GM21619 (cell line): Measurements from ENCODE around the gene GLT1D1.

Source experiments
- ATAC-seq: cut with Tn5 transposase; IDR thresholded peaks from one replicate; pipeline ENCODE4 v1.9.1; 2021; ENCODE audit not compliant: unreplicated experiment

The GLT1D1 gene

GRCh38 chr12:128956755-128957154 is 103.5 kb downstream of the GLT1D1 start:
- ATAC-seq = no peak

- no peak for ATAC-seq
Measured at GRCh38 chr12:128959901-128960300, 106.6 kb downstream of the GLT1D1 start.

GRCh38 chr12:128961308-128961902 is 108.1 kb downstream of the GLT1D1 start:
- no peak for ATAC-seq

GRCh38 chr12:128961957-128962356 is 108.7 kb downstream of the GLT1D1 start:
- no peak for ATAC-seq

- no peak for ATAC-seq
Measured at GRCh38 chr12:128966203-128966810, 113.0 kb downstream of the GLT1D1 start.

GRCh38 chr12:128968668-128969067 is 115.4 kb downstream of the GLT1D1 start:
- no peak for ATAC-seq

GRCh38 chr12:128969480-128970055 is 116.3 kb downstream of the GLT1D1 start:
- peak; percentile 79 for ATAC-seq

- ATAC-seq = no peak
Measured at GRCh38 chr12:128970110-128970509, 116.8 kb downstream of the GLT1D1 start.

GRCh38 chr12:128970941-128971340 is 117.7 kb downstream of the GLT1D1 start:
- ATAC-seq = no peak

- no peak for ATAC-seq
Measured at GRCh38 chr12:128971802-128972201, 118.5 kb downstream of the GLT1D1 start.

GRCh38 chr12:128973883-128974681 is 120.8 kb downstream of the GLT1D1 start:
- ATAC-seq = no peak

- ATAC-seq = no peak
Measured at GRCh38 chr12:128974881-128975280, 121.6 kb downstream of the GLT1D1 start.

GRCh38 chr12:128976120-128976738 is 123.0 kb downstream of the GLT1D1 start:
- no peak for ATAC-seq

GRCh38 chr12:128977441-128977840 is 124.2 kb downstream of the GLT1D1 start:
- no peak for ATAC-seq

GRCh38 chr12:128978067-128978466 is 124.8 kb downstream of the GLT1D1 start:
- ATAC-seq = no peak

GRCh38 chr12:128980623-128981022 is 127.3 kb downstream of the GLT1D1 start:
- no peak for ATAC-seq

- no peak for ATAC-seq
Measured at GRCh38 chr12:128981971-128982533, 128.8 kb downstream of the GLT1D1 start.

- ATAC-seq = no peak
Measured at GRCh38 chr12:128982933-128983332, 129.7 kb downstream of the GLT1D1 start.

GRCh38 chr12:128983371-128983770 is 130.1 kb downstream of the GLT1D1 start:
- no peak for ATAC-seq

GRCh38 chr12:128986957-128987356 is 133.7 kb downstream of the GLT1D1 start:
- no peak for ATAC-seq

GRCh38 chr12:128989287-128989686 is 136.0 kb downstream of the GLT1D1 start:
- ATAC-seq = no peak
